Measurements from ENCODE around the gene TRIM22. TPM values are rescaled to one million over a fixed set of nuclear protein-coding genes. Genes with fewer than 3 reads are reported as not detected.

The TRIM22 gene, protein sequence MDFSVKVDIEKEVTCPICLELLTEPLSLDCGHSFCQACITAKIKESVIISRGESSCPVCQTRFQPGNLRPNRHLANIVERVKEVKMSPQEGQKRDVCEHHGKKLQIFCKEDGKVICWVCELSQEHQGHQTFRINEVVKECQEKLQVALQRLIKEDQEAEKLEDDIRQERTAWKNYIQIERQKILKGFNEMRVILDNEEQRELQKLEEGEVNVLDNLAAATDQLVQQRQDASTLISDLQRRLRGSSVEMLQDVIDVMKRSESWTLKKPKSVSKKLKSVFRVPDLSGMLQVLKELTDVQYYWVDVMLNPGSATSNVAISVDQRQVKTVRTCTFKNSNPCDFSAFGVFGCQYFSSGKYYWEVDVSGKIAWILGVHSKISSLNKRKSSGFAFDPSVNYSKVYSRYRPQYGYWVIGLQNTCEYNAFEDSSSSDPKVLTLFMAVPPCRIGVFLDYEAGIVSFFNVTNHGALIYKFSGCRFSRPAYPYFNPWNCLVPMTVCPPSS
- 302 TPM for total RNA-seq (2013)
- 100 to 1,000 TPM; 122 to 277 (median 132) TPM for polyA plus RNA-seq
- polyA minus RNA-seq = 98.2 and 131 TPM in 2 replicates
- total RNA-seq = 112 to 460 (median 241) reads per million in 11 experiments

DNA sequence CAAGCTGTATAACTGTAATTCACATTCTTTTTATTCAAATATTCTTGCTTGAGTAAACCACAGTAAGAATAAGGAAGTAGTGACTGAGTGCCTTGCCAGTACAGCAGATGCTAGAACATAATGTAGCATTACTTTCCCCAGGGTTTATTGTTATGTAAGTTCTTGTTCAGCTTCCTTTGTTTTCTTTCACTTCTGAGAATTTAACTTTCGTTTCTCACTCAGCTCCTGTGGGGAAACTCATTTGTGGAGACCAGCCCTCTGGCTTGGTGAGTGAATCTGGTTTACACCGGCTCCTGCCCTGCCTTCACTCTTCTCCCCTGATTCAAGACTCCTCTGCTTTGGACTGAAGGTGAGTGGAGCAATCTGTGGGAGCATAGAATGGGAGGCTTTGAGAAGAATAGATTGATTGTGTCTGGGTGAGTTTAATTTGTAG is at the start of gene TRIM22:
TRIM22 (plus strand) TSS at position 240 of the 433 bp plus-strand sequence. CDS start 6,443 bp downstream, outside the sequence.
- peak within 1 kb of the TSS; percentile 73 for H3K9ac ChIP-seq (ENCODE audit: insufficient read depth, low read length, poor library complexity, severe bottlenecking)
- peaks cover 7 to 12% of the 10 kb centered on the region in 2 donors for H3K36me3 Mint-ChIP-seq
- peak within 1 kb of the TSS; percentile 94 for H3K4me2 ChIP-seq (replicated peaks; ENCODE audit: extremely low read depth, low read length, poor library complexity, severe bottlenecking)
- H3K27ac ChIP-seq (ENCODE audit: low read depth in 1 of 2, low read length in 2 of 2) = peak within 1 kb of the TSS; percentile 81 to 92
- peak within 1 kb of the TSS; percentile 90 to 97 for H3K4me3 Mint-ChIP-seq
- peak within 1 kb of the TSS; percentile 82 to 100 (median 83) for H3K4me3 ChIP-seq (replicated peaks in 1 of 3; ENCODE audit: low read depth in 2 of 3, low read length in 3 of 3)
- H4K20me1 ChIP-seq (ENCODE audit: insufficient read depth, low read length) = peaks cover 17% of the 10 kb centered on the region
- peaks cover 46% of the 10 kb centered on the region for H3K4me1 Mint-ChIP-seq
- H3K27me3 Mint-ChIP-seq (ENCODE audit: low read depth in 3 of 3) = no peaks in the 10 kb centered on the region
- no peaks in the 10 kb centered on the region for H3K9me3 ChIP-seq (replicated peaks in 1 of 2; ENCODE audit: control insufficient read depth in 1 of 2, insufficient read depth in 1 of 2, low read length in 2 of 2)
- peaks cover 0 to 3% (median 0%) of the 10 kb centered on the region in 7 donors for H3K9me3 Mint-ChIP-seq
- peak within 1 kb of the TSS; percentile 58 for H2AFZ ChIP-seq (ENCODE audit: insufficient read depth, low read depth, low read length, poor library complexity, severe bottlenecking)
- no CpG with 5 or more reads among the region's 2 CpGs for WGBS (ENCODE audit: insufficient coverage)
- H3K27ac Mint-ChIP-seq = peak within 1 kb of the TSS; percentile 96 to 100 (median 99)
- H3K27me3 ChIP-seq (ENCODE audit: control insufficient read depth in 2 of 2, insufficient read depth in 2 of 2, low read length in 2 of 2) = no peaks in the 10 kb centered on the region
- DNase-seq = peak; percentile 73 to 93 (median 89)
- intact Hi-C loops (cut with micrococcal nuclease) = loop anchor here (5.0 kb wide), 2 partner anchors 67 to 128 kb away; no protein-coding TSS in a partner anchor
- peaks cover 40 to 42% of the 10 kb centered on the region in 2 donors for H3K4me1 ChIP-seq (ENCODE audit: control insufficient read depth in 1 of 2, insufficient read depth in 2 of 2, low read length in 2 of 2)
- TF ChIP-seq, protein P1, sequence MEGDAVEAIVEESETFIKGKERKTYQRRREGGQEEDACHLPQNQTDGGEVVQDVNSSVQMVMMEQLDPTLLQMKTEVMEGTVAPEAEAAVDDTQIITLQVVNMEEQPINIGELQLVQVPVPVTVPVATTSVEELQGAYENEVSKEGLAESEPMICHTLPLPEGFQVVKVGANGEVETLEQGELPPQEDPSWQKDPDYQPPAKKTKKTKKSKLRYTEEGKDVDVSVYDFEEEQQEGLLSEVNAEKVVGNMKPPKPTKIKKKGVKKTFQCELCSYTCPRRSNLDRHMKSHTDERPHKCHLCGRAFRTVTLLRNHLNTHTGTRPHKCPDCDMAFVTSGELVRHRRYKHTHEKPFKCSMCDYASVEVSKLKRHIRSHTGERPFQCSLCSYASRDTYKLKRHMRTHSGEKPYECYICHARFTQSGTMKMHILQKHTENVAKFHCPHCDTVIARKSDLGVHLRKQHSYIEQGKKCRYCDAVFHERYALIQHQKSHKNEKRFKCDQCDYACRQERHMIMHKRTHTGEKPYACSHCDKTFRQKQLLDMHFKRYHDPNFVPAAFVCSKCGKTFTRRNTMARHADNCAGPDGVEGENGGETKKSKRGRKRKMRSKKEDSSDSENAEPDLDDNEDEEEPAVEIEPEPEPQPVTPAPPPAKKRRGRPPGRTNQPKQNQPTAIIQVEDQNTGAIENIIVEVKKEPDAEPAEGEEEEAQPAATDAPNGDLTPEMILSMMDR (IDR thresholded peaks at IDR 0.05) = no peak
- peaks cover 7 to 16% of the 10 kb centered on the region in 2 donors for H3K36me3 ChIP-seq (replicated peaks in 1 of 2; ENCODE audit: control insufficient read depth in 1 of 2, insufficient read depth in 2 of 2, low read length in 2 of 2)
- peaks cover 67% of the 10 kb centered on the region for H3K79me2 ChIP-seq (ENCODE audit: insufficient read depth, low read length)

DNA sequence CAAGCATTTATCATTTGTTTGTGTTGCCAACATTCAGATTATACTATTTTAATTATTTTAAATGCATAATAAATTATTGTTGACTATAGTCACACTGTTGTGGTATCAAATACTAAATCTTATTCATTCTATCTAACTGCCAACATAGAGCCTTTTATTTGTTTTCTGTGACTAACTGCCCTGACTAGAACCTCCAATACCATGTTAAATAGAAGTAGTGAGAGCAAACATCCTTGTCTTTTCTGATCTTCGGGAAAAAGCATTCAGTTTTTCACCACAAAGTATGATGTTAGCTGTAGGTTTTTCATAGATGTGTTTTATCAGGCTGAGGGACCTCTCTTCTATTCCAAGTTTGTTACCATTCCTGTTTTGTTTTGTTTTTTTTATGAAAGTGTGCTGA is 49.6 kb upstream of the TRIM22 start:
- DNase-seq = no peak
- H3K4me1 ChIP-seq (ENCODE audit: control insufficient read depth in 1 of 2, insufficient read depth in 2 of 2, low read length in 2 of 2) = no peaks in the 10 kb centered on the region
- no peak overlapping the region for H3K27ac ChIP-seq (ENCODE audit: low read depth in 1 of 2, low read length in 2 of 2)
- no peaks in the 10 kb centered on the region for H3K9me3 ChIP-seq (replicated peaks in 1 of 2; ENCODE audit: control insufficient read depth in 1 of 2, insufficient read depth in 1 of 2, low read length in 2 of 2)
- Mint-ChIP-seq H3K9me3 (peaks cover 0 to 3% (median 0%) of the 10 kb centered on the region in 7 donors), H3K4me1 (no peaks in the 10 kb centered on the region), H3K4me3 (no peak overlapping the region), H3K27me3 (ENCODE audit: low read depth in 3 of 3) (peaks cover 0 to 1% (median 0%) of the 10 kb centered on the region in 3 donors), H3K27ac (no peak overlapping the region), H3K36me3 (peaks cover 88 to 98% of the 10 kb centered on the region in 2 donors)
- H3K79me2 ChIP-seq (ENCODE audit: insufficient read depth, low read length) = no peaks in the 10 kb centered on the region
- no peak overlapping the region for H3K4me3 ChIP-seq (replicated peaks in 1 of 3; ENCODE audit: low read depth in 2 of 3, low read length in 3 of 3)
- no peak overlapping the region for H3K9ac ChIP-seq (ENCODE audit: insufficient read depth, low read length, poor library complexity, severe bottlenecking)
- no peaks in the 10 kb centered on the region for H4K20me1 ChIP-seq (ENCODE audit: insufficient read depth, low read length)
- intact Hi-C loops (cut with micrococcal nuclease) = no loop called here
- no peak overlapping the region for H3K4me2 ChIP-seq (replicated peaks; ENCODE audit: extremely low read depth, low read length, poor library complexity, severe bottlenecking)
- H2AFZ ChIP-seq (ENCODE audit: insufficient read depth, low read depth, low read length, poor library complexity, severe bottlenecking) = no peak overlapping the region
- H3K36me3 ChIP-seq (replicated peaks in 1 of 2; ENCODE audit: control insufficient read depth in 1 of 2, insufficient read depth in 2 of 2, low read length in 2 of 2) = peaks cover 84 to 94% of the 10 kb centered on the region in 2 donors
- TF ChIP-seq, protein P1 (IDR thresholded peaks at IDR 0.05) = no peak
- WGBS (ENCODE audit: insufficient coverage) = no CpG with 5 or more reads among the region's 1 CpG
- H3K27me3 ChIP-seq (ENCODE audit: control insufficient read depth in 2 of 2, insufficient read depth in 2 of 2, low read length in 2 of 2) = no peaks in the 10 kb centered on the region
